Endothelial cell of umbilical vein (primary cell): ENCODE data around the gene PSMD14.

ENCODE experiments used
- EZH2 ChIP-seq: IDR thresholded peaks from 2 replicates; pipeline ENCODE4 v1.6.1; 2012; ENCODE audit warnings: borderline replicate concordance, low read depth, mild to moderate bottlenecking, moderate library complexity, low read length, inconsistent platforms; ENCODE audit not compliant: severe bottlenecking
- POLR2A ChIP-seq: IDR thresholded peaks from 2 replicates; pipeline ENCODE4 v1.6.1; 2012; ENCODE audit warnings: low read depth, mild to moderate bottlenecking, control low read depth, low read length
- POLR2AphosphoS5 ChIP-seq: IDR thresholded peaks from 2 replicates; pipeline ENCODE4 v1.6.1; 2012; ENCODE audit warnings: low read depth, mild to moderate bottlenecking, control low read depth, low read length, moderate library complexity; ENCODE audit not compliant: insufficient read depth
- TF ChIP-seq, protein P1 (sequence below), 2 donors: IDR thresholded peaks; 1 replicate in 1 of 2; 2 replicates in 1 of 2; pipeline ENCODE4 v1.5.1; 2011; ENCODE audit warnings: low read length in 2 of 2, mild to moderate bottlenecking in 2 of 2, moderate library complexity in 2 of 2, control low read depth in 1 of 2, inconsistent platforms in 1 of 2, low read depth in 1 of 2; ENCODE audit not compliant: insufficient read depth in 1 of 2; ENCODE audit errors: extremely low read depth in 1 of 2

DNA sequence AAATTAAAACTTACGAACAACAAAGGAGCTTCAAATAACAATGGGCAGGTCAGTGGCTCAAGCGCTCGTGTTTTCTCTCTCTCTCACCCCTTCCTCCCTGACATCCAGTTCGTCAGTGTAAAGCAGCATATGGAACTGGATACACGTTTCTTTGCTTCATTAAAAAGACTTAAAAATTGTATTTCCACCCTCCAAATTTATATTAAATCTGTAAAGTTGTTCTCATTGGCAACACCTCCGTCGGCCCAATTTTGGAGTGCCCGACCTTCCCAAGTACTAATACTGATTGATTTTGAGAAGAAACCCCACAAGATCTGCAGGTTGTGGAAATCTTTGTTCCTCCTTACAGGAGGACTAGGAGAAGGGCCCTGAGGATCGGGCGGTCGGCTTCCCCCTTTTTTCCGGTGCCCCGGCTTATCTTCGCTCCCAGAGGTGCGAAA is 110.1 kb downstream of the PSMD14 start:
- TF ChIP-seq, protein P1, sequence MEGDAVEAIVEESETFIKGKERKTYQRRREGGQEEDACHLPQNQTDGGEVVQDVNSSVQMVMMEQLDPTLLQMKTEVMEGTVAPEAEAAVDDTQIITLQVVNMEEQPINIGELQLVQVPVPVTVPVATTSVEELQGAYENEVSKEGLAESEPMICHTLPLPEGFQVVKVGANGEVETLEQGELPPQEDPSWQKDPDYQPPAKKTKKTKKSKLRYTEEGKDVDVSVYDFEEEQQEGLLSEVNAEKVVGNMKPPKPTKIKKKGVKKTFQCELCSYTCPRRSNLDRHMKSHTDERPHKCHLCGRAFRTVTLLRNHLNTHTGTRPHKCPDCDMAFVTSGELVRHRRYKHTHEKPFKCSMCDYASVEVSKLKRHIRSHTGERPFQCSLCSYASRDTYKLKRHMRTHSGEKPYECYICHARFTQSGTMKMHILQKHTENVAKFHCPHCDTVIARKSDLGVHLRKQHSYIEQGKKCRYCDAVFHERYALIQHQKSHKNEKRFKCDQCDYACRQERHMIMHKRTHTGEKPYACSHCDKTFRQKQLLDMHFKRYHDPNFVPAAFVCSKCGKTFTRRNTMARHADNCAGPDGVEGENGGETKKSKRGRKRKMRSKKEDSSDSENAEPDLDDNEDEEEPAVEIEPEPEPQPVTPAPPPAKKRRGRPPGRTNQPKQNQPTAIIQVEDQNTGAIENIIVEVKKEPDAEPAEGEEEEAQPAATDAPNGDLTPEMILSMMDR (IDR thresholded peaks at IDR 0.05; ENCODE audit: extremely low read depth in 1 of 2, insufficient read depth in 1 of 2, low read depth in 1 of 2, low read length in 2 of 2) = no peak
- no peak for TF ChIP-seq EZH2
- TF ChIP-seq POLR2A = no peak
- no peak for TF ChIP-seq POLR2AphosphoS5
